HEK293 (cell line): Measurements from ENCODE around the gene GPATCH4.

ENCODE experiments used
- KLF7 ChIP-seq: fragments of 450-650 bp; formaldehyde crosslinking; IDR thresholded peaks from 2 replicates; pipeline ENCODE4 v1.5.1; 2016; ENCODE audit warnings: missing biosample characterization, missing genetic modification characterization, borderline replicate concordance
- MZF1 ChIP-seq: fragments of 450-650 bp; formaldehyde crosslinking; IDR thresholded peaks from 2 replicates; pipeline ENCODE4 v1.5.1; 2017; ENCODE audit warnings: missing biosample characterization, missing genetic modification characterization, borderline replicate concordance
- SETDB1 ChIP-seq: IDR thresholded peaks from one replicate; pipeline ENCODE4 v1.6.1; 2017; ENCODE audit warnings: mild to moderate bottlenecking, low read length, moderate library complexity, mixed read lengths; ENCODE audit not compliant: insufficient read length
- SP2 ChIP-seq: fragments of 450-650 bp; formaldehyde crosslinking; IDR thresholded peaks from 2 replicates; pipeline ENCODE4 v1.5.1; 2016; ENCODE audit warnings: missing biosample characterization, missing genetic modification characterization
- SP7 ChIP-seq: fragments of 450-650 bp; formaldehyde crosslinking; IDR thresholded peaks from 2 replicates; pipeline ENCODE4 v1.5.1; 2016; ENCODE audit warnings: missing biosample characterization, missing genetic modification characterization
- YY1 ChIP-seq: fragments of 450-650 bp; formaldehyde crosslinking; IDR thresholded peaks from 2 replicates; pipeline ENCODE4 v1.5.1; 2018; ENCODE audit warnings: missing biosample characterization, missing genetic modification characterization
- ZNF10 ChIP-seq: fragments of 450-650 bp; formaldehyde crosslinking; IDR thresholded peaks from 2 replicates; pipeline ENCODE4 v1.5.1; 2017; ENCODE audit warnings: missing biosample characterization, missing genetic modification characterization
- ZNF174 ChIP-seq: fragments of 450-650 bp; formaldehyde crosslinking; IDR thresholded peaks from 2 replicates; pipeline ENCODE4 v1.5.0; 2017; ENCODE audit warnings: missing biosample characterization, mild to moderate bottlenecking, missing genetic modification characterization
- ZNF311 ChIP-seq: fragments of 450-650 bp; formaldehyde crosslinking; IDR thresholded peaks from 2 replicates; pipeline ENCODE4 v1.5.1; 2017; ENCODE audit warnings: missing biosample characterization, missing genetic modification characterization, borderline replicate concordance
- ZNF37A ChIP-seq: fragments of 450-650 bp; IDR thresholded peaks from 2 replicates; pipeline ENCODE4 v1.5.1; 2018; ENCODE audit warnings: missing biosample characterization, missing genetic modification characterization
- ZNF473 ChIP-seq: fragments of 450-650 bp; formaldehyde crosslinking; IDR thresholded peaks from 2 replicates; pipeline ENCODE4 v1.5.1; 2017; ENCODE audit warnings: missing biosample characterization, missing genetic modification characterization
- ZNF555 ChIP-seq: fragments of 450-650 bp; formaldehyde crosslinking; conservative IDR thresholded peaks from 2 replicates; pipeline ENCODE4 v1.5.1; 2017; ENCODE audit warnings: missing biosample characterization, mild to moderate bottlenecking, missing genetic modification characterization, inconsistent platforms
- ZNF701 ChIP-seq: fragments of 450-650 bp; formaldehyde crosslinking; IDR thresholded peaks from 2 replicates; pipeline ENCODE4 v1.5.1; 2016; ENCODE audit warnings: missing biosample characterization, missing genetic modification characterization
- ZNF76 ChIP-seq: fragments of 450-650 bp; formaldehyde crosslinking; IDR thresholded peaks from 2 replicates; pipeline ENCODE4; 2016; ENCODE audit warnings: low read depth, missing biosample characterization, missing genetic modification characterization, borderline replicate concordance
- ZNF776 ChIP-seq: fragments of 450-650 bp; formaldehyde crosslinking; IDR thresholded peaks from 2 replicates; pipeline ENCODE4 v1.5.0; 2017; ENCODE audit warnings: missing biosample characterization, missing genetic modification characterization, borderline replicate concordance
- ZNF830 ChIP-seq: fragments of 450-650 bp; IDR thresholded peaks from 2 replicates; pipeline ENCODE4 v1.5.0; 2018; ENCODE audit warnings: missing biosample characterization, missing genetic modification characterization, low read depth, mild to moderate bottlenecking, moderate library complexity
- ZSCAN30 ChIP-seq: fragments of 450-650 bp; IDR thresholded peaks from 2 replicates; pipeline ENCODE4 v1.5.1; 2018; ENCODE audit warnings: missing biosample characterization, mild to moderate bottlenecking, missing genetic modification characterization, moderate library complexity
- TF ChIP-seq, protein P1 (sequence below): fragments of 450-650 bp; formaldehyde crosslinking; IDR thresholded peaks from 2 replicates; pipeline ENCODE4 v1.5.1; 2017; ENCODE audit warnings: missing biosample characterization, missing genetic modification characterization
- TF ChIP-seq, protein P2 (sequence below): sonication (generic); formaldehyde crosslinking; IDR thresholded peaks from 2 replicates; pipeline ENCODE4 v1.8.1; 2022; ENCODE audit warnings: mild to moderate bottlenecking, moderate library complexity, missing genetic modification reagents
- TF ChIP-seq, protein P3 (sequence below): fragments of 450-650 bp; formaldehyde crosslinking; conservative IDR thresholded peaks from 2 replicates; pipeline ENCODE4 v1.5.1; 2016; ENCODE audit warnings: low read depth, missing biosample characterization, missing genetic modification characterization
- TF ChIP-seq, protein P4 (sequence below): fragments of 450-650 bp; formaldehyde crosslinking; IDR thresholded peaks from 2 replicates; pipeline ENCODE4 v1.5.1; 2016; ENCODE audit warnings: missing biosample characterization, missing genetic modification characterization
- TF ChIP-seq, protein P5 (sequence below): fragments of 450-650 bp; formaldehyde crosslinking; IDR thresholded peaks from 2 replicates; pipeline ENCODE4 v1.5.1; 2016; ENCODE audit warnings: missing biosample characterization, missing genetic modification characterization
- TF ChIP-seq, protein P6 (sequence below): fragments of 450-650 bp; formaldehyde crosslinking; IDR thresholded peaks from 2 replicates; pipeline ENCODE4 v1.5.1; 2017; ENCODE audit warnings: missing biosample characterization, missing genetic modification characterization
- TF ChIP-seq, protein P7 (sequence below): fragments of 450-650 bp; formaldehyde crosslinking; IDR thresholded peaks from 2 replicates; pipeline ENCODE4 v1.5.1; 2016; ENCODE audit warnings: missing biosample characterization, missing genetic modification characterization
- TF ChIP-seq, protein P8 (sequence below): fragments of 450-650 bp; formaldehyde crosslinking; IDR thresholded peaks from 2 replicates; pipeline ENCODE4 v1.5.1; 2017; ENCODE audit warnings: missing biosample characterization, missing genetic modification characterization

The GPATCH4 gene

DNA sequence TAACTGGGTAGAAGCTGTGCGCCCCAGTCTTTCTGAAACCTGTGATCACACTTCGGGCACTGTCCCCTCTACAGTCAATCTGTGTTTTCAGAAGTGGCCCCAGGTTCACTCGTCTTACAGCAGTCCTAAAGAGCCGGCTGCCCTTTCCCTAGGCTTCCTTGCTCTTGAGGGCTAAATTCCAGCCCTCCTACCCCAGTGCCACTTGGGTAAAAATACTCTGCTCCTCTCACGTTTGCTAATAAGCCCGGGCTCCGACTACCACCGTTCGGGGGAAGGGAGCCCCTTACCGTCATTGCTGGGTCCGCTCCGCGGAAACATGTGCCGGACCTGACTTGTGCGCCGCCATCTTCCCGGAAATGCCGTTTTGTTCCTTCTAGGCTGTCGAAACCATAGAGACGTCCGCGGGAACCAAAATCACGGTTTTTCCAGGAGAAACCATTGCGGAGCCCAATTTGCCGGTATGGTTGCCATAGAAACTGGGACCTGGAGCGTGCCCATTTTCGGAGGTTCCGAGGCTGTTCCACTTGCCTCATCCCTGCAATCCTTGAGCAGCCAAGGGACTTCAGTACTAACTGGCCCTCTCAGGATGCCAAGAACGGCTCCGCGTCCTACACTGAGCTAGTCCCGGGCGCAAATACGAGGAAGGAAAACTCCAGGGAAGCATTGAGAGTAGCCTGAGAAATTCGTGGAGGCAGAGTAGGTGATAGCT is at the start of gene GPATCH4 (continued):
- TF ChIP-seq, protein P1, sequence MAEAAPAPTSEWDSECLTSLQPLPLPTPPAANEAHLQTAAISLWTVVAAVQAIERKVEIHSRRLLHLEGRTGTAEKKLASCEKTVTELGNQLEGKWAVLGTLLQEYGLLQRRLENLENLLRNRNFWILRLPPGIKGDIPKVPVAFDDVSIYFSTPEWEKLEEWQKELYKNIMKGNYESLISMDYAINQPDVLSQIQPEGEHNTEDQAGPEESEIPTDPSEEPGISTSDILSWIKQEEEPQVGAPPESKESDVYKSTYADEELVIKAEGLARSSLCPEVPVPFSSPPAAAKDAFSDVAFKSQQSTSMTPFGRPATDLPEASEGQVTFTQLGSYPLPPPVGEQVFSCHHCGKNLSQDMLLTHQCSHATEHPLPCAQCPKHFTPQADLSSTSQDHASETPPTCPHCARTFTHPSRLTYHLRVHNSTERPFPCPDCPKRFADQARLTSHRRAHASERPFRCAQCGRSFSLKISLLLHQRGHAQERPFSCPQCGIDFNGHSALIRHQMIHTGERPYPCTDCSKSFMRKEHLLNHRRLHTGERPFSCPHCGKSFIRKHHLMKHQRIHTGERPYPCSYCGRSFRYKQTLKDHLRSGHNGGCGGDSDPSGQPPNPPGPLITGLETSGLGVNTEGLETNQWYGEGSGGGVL (tag by site-specific recombination), result no peak
- TF ChIP-seq ZNF311 (tag by site-specific recombination) (no peak), ZNF174 (tag by site-specific recombination) (no peak), SETDB1 (no peak), MZF1 (no peak), ZNF555 (tag by site-specific recombination) (no peak), ZSCAN30 (tag by site-specific recombination) (peak; percentile 47; the same call in 1 of the 2 replicates), ZNF10 (no peak), SP7 (peak; percentile 64), ZNF473 (tag by site-specific recombination) (no peak), ZNF37A (tag by site-specific recombination) (no peak), ZNF830 (tag by site-specific recombination) (no peak), KLF7 (tag by site-specific recombination) (no peak), ZNF76 (peak; percentile 78), YY1 (tag by site-specific recombination) (peak; percentile 95), ZNF701 (tag by site-specific recombination) (no peak), SP2 (tag by site-specific recombination) (peak; percentile 49), ZNF776 (tag by site-specific recombination) (no peak)
- TF ChIP-seq, protein P2, sequence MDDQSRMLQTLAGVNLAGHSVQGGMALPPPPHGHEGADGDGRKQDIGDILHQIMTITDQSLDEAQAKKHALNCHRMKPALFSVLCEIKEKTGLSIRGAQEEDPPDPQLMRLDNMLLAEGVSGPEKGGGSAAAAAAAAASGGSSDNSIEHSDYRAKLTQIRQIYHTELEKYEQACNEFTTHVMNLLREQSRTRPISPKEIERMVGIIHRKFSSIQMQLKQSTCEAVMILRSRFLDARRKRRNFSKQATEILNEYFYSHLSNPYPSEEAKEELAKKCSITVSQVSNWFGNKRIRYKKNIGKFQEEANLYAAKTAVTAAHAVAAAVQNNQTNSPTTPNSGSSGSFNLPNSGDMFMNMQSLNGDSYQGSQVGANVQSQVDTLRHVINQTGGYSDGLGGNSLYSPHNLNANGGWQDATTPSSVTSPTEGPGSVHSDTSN (CRISPR knock-in tag), result no peak
- TF ChIP-seq, protein P3, sequence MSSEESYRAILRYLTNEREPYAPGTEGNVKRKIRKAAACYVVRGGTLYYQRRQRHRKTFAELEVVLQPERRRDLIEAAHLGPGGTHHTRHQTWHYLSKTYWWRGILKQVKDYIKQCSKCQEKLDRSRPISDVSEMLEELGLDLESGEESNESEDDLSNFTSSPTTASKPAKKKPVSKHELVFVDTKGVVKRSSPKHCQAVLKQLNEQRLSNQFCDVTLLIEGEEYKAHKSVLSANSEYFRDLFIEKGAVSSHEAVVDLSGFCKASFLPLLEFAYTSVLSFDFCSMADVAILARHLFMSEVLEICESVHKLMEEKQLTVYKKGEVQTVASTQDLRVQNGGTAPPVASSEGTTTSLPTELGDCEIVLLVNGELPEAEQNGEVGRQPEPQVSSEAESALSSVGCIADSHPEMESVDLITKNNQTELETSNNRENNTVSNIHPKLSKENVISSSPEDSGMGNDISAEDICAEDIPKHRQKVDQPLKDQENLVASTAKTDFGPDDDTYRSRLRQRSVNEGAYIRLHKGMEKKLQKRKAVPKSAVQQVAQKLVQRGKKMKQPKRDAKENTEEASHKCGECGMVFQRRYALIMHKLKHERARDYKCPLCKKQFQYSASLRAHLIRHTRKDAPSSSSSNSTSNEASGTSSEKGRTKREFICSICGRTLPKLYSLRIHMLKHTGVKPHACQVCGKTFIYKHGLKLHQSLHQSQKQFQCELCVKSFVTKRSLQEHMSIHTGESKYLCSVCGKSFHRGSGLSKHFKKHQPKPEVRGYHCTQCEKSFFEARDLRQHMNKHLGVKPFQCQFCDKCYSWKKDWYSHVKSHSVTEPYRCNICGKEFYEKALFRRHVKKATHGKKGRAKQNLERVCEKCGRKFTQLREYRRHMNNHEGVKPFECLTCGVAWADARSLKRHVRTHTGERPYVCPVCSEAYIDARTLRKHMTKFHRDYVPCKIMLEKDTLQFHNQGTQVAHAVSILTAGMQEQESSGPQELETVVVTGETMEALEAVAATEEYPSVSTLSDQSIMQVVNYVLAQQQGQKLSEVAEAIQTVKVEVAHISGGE, result peak; percentile 93
- TF ChIP-seq, protein P4, sequence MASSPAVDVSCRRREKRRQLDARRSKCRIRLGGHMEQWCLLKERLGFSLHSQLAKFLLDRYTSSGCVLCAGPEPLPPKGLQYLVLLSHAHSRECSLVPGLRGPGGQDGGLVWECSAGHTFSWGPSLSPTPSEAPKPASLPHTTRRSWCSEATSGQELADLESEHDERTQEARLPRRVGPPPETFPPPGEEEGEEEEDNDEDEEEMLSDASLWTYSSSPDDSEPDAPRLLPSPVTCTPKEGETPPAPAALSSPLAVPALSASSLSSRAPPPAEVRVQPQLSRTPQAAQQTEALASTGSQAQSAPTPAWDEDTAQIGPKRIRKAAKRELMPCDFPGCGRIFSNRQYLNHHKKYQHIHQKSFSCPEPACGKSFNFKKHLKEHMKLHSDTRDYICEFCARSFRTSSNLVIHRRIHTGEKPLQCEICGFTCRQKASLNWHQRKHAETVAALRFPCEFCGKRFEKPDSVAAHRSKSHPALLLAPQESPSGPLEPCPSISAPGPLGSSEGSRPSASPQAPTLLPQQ (tag by site-specific recombination), result peak; percentile 58; the same call in 1 of the 2 replicates
- TF ChIP-seq, protein P5, sequence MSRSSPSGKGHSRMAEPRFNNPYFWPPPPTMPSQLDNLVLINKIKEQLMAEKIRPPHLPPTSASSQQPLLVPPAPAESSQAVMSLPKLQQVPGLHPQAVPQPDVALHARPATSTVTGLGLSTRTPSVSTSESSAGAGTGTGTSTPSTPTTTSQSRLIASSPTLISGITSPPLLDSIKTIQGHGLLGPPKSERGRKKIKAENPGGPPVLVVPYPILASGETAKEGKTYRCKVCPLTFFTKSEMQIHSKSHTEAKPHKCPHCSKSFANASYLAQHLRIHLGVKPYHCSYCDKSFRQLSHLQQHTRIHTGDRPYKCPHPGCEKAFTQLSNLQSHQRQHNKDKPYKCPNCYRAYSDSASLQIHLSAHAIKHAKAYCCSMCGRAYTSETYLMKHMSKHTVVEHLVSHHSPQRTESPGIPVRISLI (tag by site-specific recombination), result no peak
- TF ChIP-seq, protein P6, sequence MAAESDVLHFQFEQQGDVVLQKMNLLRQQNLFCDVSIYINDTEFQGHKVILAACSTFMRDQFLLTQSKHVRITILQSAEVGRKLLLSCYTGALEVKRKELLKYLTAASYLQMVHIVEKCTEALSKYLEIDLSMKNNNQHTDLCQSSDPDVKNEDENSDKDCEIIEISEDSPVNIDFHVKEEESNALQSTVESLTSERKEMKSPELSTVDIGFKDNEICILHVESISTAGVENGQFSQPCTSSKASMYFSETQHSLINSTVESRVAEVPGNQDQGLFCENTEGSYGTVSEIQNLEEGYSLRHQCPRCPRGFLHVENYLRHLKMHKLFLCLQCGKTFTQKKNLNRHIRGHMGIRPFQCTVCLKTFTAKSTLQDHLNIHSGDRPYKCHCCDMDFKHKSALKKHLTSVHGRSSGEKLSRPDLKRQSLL, result peak; percentile 81
- TF ChIP-seq, protein P7, sequence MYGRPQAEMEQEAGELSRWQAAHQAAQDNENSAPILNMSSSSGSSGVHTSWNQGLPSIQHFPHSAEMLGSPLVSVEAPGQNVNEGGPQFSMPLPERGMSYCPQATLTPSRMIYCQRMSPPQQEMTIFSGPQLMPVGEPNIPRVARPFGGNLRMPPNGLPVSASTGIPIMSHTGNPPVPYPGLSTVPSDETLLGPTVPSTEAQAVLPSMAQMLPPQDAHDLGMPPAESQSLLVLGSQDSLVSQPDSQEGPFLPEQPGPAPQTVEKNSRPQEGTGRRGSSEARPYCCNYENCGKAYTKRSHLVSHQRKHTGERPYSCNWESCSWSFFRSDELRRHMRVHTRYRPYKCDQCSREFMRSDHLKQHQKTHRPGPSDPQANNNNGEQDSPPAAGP (tag by site-specific recombination), result 0 out of 2 replicates have a peak, but pooled peaks have one; percentile 52
- TF ChIP-seq, protein P8, sequence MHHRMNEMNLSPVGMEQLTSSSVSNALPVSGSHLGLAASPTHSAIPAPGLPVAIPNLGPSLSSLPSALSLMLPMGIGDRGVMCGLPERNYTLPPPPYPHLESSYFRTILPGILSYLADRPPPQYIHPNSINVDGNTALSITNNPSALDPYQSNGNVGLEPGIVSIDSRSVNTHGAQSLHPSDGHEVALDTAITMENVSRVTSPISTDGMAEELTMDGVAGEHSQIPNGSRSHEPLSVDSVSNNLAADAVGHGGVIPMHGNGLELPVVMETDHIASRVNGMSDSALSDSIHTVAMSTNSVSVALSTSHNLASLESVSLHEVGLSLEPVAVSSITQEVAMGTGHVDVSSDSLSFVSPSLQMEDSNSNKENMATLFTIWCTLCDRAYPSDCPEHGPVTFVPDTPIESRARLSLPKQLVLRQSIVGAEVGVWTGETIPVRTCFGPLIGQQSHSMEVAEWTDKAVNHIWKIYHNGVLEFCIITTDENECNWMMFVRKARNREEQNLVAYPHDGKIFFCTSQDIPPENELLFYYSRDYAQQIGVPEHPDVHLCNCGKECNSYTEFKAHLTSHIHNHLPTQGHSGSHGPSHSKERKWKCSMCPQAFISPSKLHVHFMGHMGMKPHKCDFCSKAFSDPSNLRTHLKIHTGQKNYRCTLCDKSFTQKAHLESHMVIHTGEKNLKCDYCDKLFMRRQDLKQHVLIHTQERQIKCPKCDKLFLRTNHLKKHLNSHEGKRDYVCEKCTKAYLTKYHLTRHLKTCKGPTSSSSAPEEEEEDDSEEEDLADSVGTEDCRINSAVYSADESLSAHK (tag by site-specific recombination), result peak; percentile 70
